Sigmoid colon (tissue), 7 donors: ENCODE data around the gene SH3GLB2. TPM values are rescaled to one million over a fixed set of nuclear protein-coding genes. Genes with fewer than 3 reads are reported as not detected.

ENCODE experiments used
- DNase-seq: peaks from one replicate; pipeline ENCODE4 v3.0.0-alpha.2; 2019
- H3K27ac ChIP-seq, 4 donors: fragments of 200-600 bp; sonication (generic); one replicate each; pipeline ENCODE4 v1.5.1; 2016 to 2019; ENCODE audit warnings: mild to moderate bottlenecking in 1 of 4
- H3K27me3 ChIP-seq, 3 donors: fragments of 200-600 bp; sonication (generic); one replicate each; pipeline ENCODE4 v1.5.1; 2019; ENCODE audit warnings: mild to moderate bottlenecking in 1 of 3
- H3K36me3 ChIP-seq, 4 donors: fragments of 200-600 bp; sonication (generic); one replicate each; pipeline ENCODE4 v1.5.1; 2016 to 2019
- H3K4me1 ChIP-seq, 4 donors: fragments of 200-600 bp; sonication (generic); one replicate each; pipeline ENCODE4 v1.5.1; 2017 to 2019
- H3K4me3 ChIP-seq, 4 donors: fragments of 200-600 bp; sonication (generic); one replicate each; pipeline ENCODE4 v1.5.1; 2017 to 2019; ENCODE audit warnings: mild to moderate bottlenecking in 2 of 4, moderate library complexity in 1 of 4
- H3K9me3 ChIP-seq, 4 donors: fragments of 200-600 bp in 3 of 4; sonication (generic) in 3 of 4; one replicate each; pipeline versions ENCODE4 v1.5.1 to v1.6.1; 2013 to 2019
- CTCF ChIP-seq, 4 experiments: fragments of 450-650 bp in 3 of 4; fragments of 200-600 bp in 1 of 4; IDR thresholded peaks; one replicate each; pipeline ENCODE4 v1.5.1; 2016 to 2019; ENCODE audit warnings: antibody characterized with exemption in 4 of 4, mild to moderate bottlenecking in 3 of 4, moderate library complexity in 2 of 4
- EP300 ChIP-seq, 4 donors: sonication (generic); formaldehyde crosslinking; IDR thresholded peaks; one replicate each; pipeline ENCODE4 v1.6.1; 2017; ENCODE audit warnings: antibody characterized with exemption in 4 of 4
- POLR2A ChIP-seq, 2 donors: fragments of 450-650 bp; IDR thresholded peaks; one replicate each; pipeline ENCODE4 v1.6.1; 2016; ENCODE audit warnings: antibody characterized with exemption in 2 of 2, mild to moderate bottlenecking in 2 of 2, moderate library complexity in 2 of 2
- POLR2AphosphoS5 ChIP-seq, 4 donors: sonication (generic); formaldehyde crosslinking; IDR thresholded peaks; one replicate each; pipeline ENCODE4 v1.6.1; 2017; ENCODE audit warnings: antibody characterized with exemption in 4 of 4
- WGBS, 2 donors: extraction: QIAGEN DNeasy Blood & Tissue Kit; methylation state at CpG; one replicate each; pipeline ENCODE4 v1.1.7; 2013; 5-methylcytosine and 5-hydroxymethylcytosine counted together
- intact Hi-C: fragments of 100-400 bp; cut with DNase I; formaldehyde crosslinking; loops from one replicate; pipeline ENCODE4 v1.15.1; 2023
- polyA plus RNA-seq, 3 donors: library from polyadenylated mRNA; stranded (reverse); fragments of 200-250 nt; gene quantifications; one replicate each; pipeline ENCODE4 v1.2.3, GENCODE V29; 2013
- total RNA-seq, 4 donors: library from RNA; depleted of rRNA; stranded (reverse); fragments of >200 nt; gene quantifications; one replicate each; pipeline ENCODE4 v1.1.0, GENCODE V29; 2016
- donor health status: healthy with polysubstance abuse.
- donor health status: Bipolar disorder and iron deficiency.
- donor health status: healthy.

The SH3GLB2 gene
- total and polyA plus RNA-seq, 7 donors = 49.7 to 143 (median 68.8) TPM

GRCh38 chr9:129030191-129030590, 2.1 kb upstream of the SH3GLB2 start:
- intact Hi-C loops = no loop called here
- DNase-seq = no peak
- TF ChIP-seq CTCF (IDR thresholded peaks at IDR 0.05) = no peak
- no peak for TF ChIP-seq POLR2A (IDR thresholded peaks at IDR 0.05)
- no peak for TF ChIP-seq POLR2AphosphoS5 (IDR thresholded peaks at IDR 0.05)
- TF ChIP-seq EP300 (IDR thresholded peaks at IDR 0.05) = no peak
- Histone ChIP-seq H3K9me3 (no peaks in the 10 kb centered on the region), H3K36me3 (no peaks in the 10 kb centered on the region), H3K27me3 (no peaks in the 10 kb centered on the region), H3K4me3 (no peak overlapping the region), H3K27ac (no peak overlapping the region), H3K4me1 (peaks cover 0 to 29% (median 22%) of the 10 kb centered on the region in 4 donors)

GRCh38 chr9:129027685-129028191, 393 bp downstream of the SH3GLB2 start:
- Histone ChIP-seq H3K27ac (peak overlapping the region; percentile 73 to 85 (median 84)), H3K27me3 (no peaks in the 10 kb centered on the region), H3K36me3 (no peaks in the 10 kb centered on the region), H3K4me3 (peak overlapping the region; percentile 51 to 96 (median 95)), H3K9me3 (no peaks in the 10 kb centered on the region), H3K4me1 (peaks cover 0 to 42% (median 36%) of the 10 kb centered on the region in 4 donors)
- TF ChIP-seq POLR2AphosphoS5 (IDR thresholded peaks at IDR 0.05) = no peak
- DNase-seq = peak; percentile 85
- intact Hi-C loops = loop anchor here (5.0 kb wide), 1 partner anchor 145 kb away; the partner anchor contains the start of genes KYAT1 and LRRC8A
- 0 to 3% methylated on average over 47 of the region's 47 CpGs for WGBS, 2 donors

- TF ChIP-seq POLR2A (IDR thresholded peaks at IDR 0.05) (no peak), CTCF (IDR thresholded peaks at IDR 0.05) (no peak), POLR2AphosphoS5 (IDR thresholded peaks at IDR 0.05) (no peak), EP300 (IDR thresholded peaks at IDR 0.05) (no peak)
- Histone ChIP-seq H3K9me3 (no peaks in the 10 kb centered on the region), H3K4me1 (peaks cover 0 to 44% (median 37%) of the 10 kb centered on the region in 4 donors), H3K27me3 (no peaks in the 10 kb centered on the region), H3K27ac (peak overlapping the region; percentile 73 to 85 (median 84)), H3K4me3 (peak overlapping the region; percentile 51 to 96 (median 95)), H3K36me3 (no peaks in the 10 kb centered on the region)
- intact Hi-C loops = loop anchor here (5.0 kb wide), 1 partner anchor 145 kb away; the partner anchor contains the start of genes KYAT1 and LRRC8A
- 11 to 46% methylated on average over 9 of the region's 9 CpGs for WGBS, 2 donors
- no peak for DNase-seq
Observed at GRCh38 chr9:129027224-129027684, 877 bp downstream of the SH3GLB2 start.

GRCh38 chr9:129026442-129027223, 1.5 kb downstream of the SH3GLB2 start:
- intact Hi-C loops = loop anchor here (5.0 kb wide), 1 partner anchor 144 kb away; the partner anchor contains the start of genes KYAT1 and LRRC8A
- WGBS, 2 donors = 20 to 66% methylated on average over 17 of the region's 17 CpGs
- Histone ChIP-seq H3K27ac (peak overlapping the region; percentile 53 to 85 (median 84)), H3K4me3 (peak overlapping the region in 3 of 4 donors; percentile 95 to 96 (median 95)), H3K27me3 (no peaks in the 10 kb centered on the region), H3K36me3 (no peaks in the 10 kb centered on the region), H3K4me1 (peaks cover 0 to 44% (median 37%) of the 10 kb centered on the region in 4 donors), H3K9me3 (no peaks in the 10 kb centered on the region)
- no peak for DNase-seq
- no peak for TF ChIP-seq POLR2A (IDR thresholded peaks at IDR 0.05)
- no peak for TF ChIP-seq CTCF (IDR thresholded peaks at IDR 0.05)
- no peak for TF ChIP-seq POLR2AphosphoS5 (IDR thresholded peaks at IDR 0.05)
- no peak for TF ChIP-seq EP300 (IDR thresholded peaks at IDR 0.05)

- H3K4me3 ChIP-seq = no peak overlapping the region
- DNase-seq = no peak
- no peaks in the 10 kb centered on the region for H3K27me3 ChIP-seq
- intact Hi-C loops = no loop called here
- no peak for TF ChIP-seq EP300 (IDR thresholded peaks at IDR 0.05)
- peak in 1 of 4 donors; percentile 56 for TF ChIP-seq POLR2AphosphoS5 (IDR thresholded peaks at IDR 0.05)
- peaks cover 0 to under 1% (median 0%) of the 10 kb centered on the region in 4 donors for H3K36me3 ChIP-seq
- H3K27ac ChIP-seq = peak overlapping the region; percentile 49 to 71 (median 55)
- 76 to 82% methylated on average over 4 of the region's 4 CpGs for WGBS, 2 donors
- H3K4me1 ChIP-seq = peaks cover 0 to 42% (median 36%) of the 10 kb centered on the region in 4 donors
- no peaks in the 10 kb centered on the region for H3K9me3 ChIP-seq
Observed at GRCh38 chr9:129023908-129024233, 4.3 kb downstream of the SH3GLB2 start.
